CD4-positive, alpha-beta T cell treated with Interleukin-1 beta for 1 hour (primary cell): ENCODE data around the gene CAPN1.

Source experiments
- DNase-seq, 2 donors: peaks; one replicate each; pipeline ENCODE4 v3.0.0-alpha.2; 2020 to 2022

The CAPN1 gene

DNA sequence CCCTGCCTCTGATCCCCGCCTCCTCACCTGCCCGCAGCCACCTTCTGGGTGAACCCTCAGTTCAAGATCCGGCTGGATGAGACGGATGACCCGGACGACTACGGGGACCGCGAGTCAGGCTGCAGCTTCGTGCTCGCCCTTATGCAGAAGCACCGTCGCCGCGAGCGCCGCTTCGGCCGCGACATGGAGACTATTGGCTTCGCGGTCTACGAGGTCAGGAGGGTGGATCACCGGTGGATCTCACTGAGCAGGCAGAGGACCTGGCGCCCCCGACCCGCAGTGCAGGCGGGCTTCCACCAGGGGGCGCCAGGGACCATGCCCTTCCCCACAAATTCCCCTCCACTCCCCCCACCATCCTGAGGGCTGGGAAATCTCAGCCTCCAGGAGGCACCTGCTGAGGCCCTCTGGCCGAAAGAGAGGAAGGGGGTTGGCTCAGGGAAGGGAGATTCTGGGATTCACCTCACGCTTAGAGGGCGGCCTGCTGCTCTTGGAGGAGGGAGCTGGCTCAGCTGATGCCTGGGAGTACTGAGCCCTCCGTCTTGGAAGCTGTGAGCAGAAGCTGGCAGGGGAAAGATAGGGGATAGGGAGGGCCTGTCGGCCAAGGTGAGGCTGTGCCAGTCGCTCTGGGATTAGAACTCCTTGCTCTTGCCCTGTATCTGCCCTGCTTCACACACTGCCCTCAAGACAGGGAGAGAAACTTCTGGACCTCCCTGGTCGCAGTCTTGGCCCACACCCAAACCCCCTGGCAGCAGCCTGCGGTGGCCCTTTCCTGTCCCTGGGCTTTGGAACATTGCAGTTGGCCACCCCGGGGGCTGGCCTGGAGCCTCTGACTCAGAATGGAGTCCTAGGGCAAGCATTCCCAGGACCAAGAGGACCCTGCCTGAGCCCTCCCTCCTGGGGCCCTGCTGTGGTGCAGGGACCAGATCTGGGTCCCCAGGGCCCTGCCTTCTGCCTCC lies 23.2 kb downstream of the CAPN1 start:
- peak; percentile 29 to 41 for DNase-seq

DNA sequence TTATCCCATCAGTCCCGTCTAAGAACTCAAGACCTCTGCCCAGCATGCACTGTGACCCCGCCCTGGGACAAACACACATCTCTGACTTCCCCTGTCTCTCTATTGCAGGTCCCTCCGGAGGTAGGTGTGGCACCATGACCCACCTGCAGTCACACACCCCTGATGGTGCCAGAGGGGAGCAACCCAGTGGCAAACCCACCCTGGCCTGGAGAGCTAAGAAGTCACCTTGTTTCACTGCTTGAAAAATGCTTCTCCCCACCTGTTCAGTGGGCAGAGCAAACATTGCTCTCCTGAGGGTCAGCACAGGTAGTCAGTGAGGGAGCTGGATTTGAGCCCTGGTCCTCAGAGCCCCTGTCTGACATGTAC lies 23.9 kb downstream of the CAPN1 start:
- no peak for DNase-seq

DNA sequence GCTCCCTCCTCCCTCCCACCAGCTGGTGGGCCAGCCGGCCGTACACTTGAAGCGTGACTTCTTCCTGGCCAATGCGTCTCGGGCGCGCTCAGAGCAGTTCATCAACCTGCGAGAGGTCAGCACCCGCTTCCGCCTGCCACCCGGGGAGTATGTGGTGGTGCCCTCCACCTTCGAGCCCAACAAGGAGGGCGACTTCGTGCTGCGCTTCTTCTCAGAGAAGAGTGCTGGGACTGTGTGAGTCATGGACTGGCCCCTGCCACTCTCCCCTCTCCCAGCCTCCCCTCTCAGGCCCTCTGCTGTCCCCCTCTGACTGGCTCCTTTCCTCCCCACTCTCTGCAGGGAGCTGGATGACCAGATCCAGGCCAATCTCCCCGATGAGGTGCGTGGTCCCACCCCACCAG lies 24.7 kb downstream of the CAPN1 start:
- DNase-seq = no peak

DNA sequence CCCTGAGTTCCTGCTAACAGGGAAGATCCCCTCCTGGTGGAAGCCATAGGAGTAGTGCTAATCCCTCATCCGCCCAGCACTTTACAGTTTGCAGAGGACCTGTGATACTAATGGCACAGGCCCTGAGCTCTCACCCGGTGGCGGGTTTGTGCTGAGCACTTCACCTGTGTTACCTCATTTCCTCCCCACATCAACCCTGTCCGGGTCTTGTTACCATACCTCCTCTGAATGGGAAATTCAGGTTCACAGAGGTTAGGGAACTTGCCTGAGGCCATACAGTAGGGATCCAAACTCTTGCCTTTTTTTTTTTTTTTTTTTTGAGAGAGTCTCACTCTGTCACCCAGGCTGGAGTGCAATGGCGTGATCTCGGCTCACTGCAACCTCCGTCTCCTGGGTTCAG lies 25.2 kb downstream of the CAPN1 start:
- DNase-seq = no peak

DNA sequence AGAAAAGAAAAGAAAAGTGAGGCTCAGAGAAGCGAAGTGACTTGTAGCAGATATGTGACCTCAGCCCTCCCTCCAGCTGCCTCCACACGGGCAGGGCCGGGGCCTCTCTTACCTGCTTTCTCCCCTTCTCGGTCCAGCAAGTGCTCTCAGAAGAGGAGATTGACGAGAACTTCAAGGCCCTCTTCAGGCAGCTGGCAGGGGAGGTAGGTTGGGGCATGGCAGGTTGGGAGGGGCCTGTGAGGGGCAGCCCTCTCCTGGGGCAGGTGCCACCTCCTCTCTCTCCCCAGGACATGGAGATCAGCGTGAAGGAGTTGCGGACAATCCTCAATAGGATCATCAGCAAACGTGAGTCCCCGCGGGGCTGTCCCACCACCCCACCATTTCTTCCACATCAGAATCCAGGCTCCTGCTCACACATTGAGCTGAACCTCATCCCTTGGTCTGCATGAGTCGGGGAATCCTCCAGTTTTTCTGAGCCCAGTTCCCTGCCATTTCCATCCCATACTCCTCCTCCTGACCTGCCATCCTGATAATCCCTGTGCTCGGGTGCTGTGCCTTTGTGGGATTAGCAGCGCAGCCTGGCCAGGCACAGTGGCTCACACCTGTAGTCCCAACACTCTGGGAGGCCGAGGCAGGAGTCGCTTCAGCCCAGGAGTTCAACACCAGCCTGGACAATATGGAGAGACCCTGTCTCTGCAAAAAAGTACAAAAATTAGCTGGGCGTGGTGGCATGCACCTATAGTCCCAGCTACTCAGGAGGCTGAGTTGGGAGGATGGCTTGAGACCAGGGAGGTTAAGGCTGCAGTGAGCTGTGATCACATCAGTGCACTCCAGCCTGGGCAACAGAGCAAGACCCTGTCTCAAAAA lies 26.4 kb downstream of the CAPN1 start:
- no peak for DNase-seq

DNA sequence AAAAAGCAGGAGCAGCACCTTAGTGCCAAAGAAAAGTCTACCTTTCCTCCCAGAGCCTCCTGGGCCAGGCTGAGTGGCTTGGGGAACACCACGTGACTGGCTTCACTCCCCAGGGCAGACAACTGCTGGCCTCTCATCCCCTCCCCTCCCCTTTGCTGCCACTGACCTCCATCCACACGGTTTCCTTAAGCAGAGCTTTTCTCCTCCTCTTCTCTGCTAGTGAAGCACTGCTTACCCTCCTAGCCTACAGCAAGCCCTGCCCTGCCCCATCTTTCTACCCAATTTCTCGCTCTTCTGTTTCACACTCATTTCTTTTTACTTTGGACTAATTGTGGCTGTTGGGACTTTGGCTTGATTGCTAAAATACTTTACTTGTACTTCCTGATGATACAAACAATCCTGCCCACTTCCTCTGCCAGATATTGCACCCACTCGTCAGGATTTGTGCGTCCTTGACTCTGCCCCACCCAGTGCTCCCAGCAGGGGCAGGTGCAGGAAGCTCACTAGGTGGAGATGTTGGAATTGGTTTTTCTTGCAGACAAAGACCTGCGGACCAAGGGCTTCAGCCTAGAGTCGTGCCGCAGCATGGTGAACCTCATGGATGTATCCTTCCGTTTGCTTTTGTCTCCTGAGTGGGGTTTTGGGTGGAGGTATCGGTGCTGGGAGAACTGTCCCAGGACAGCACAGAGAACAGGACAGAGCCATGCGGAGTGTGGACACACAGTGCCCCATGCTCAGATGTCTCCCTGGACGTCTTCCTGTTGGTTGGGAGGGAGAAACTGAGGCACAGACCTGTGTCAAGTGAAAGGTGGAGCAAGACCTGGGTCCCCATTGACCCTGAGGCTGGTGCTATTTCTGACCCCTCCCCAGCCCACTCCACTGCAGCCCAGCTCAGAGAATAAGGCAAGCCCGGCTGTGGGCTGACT lies 27.3 kb downstream of the CAPN1 start:
- DNase-seq = no peak

DNA sequence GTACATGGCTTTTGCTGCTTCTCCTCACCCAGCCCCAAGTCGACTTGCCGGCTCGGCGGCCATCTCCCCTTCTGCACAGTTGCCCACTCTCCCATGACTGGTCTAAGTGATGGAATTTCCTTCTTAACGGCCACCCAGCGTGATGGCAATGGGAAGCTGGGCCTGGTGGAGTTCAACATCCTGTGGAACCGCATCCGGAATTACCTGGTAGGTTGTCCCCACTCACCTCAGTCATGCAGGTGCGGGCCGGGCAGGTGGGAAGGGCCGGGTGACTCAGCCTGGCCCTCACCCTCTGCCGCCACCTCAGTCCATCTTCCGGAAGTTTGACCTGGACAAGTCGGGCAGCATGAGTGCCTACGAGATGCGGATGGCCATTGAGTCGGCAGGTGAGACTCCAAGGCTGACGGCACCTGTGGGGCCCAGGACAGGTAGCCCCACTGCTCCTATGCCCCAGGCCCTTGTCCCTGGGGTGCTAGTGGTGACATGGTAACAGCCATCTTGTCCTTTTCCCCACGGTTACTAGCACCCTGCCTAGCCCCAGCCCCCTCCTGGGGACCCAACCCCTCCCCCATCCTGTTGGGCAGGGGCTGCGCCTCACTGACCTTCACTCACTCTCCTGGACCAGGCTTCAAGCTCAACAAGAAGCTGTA lies 28.1 kb downstream of the CAPN1 start:
- DNase-seq = no peak

DNA sequence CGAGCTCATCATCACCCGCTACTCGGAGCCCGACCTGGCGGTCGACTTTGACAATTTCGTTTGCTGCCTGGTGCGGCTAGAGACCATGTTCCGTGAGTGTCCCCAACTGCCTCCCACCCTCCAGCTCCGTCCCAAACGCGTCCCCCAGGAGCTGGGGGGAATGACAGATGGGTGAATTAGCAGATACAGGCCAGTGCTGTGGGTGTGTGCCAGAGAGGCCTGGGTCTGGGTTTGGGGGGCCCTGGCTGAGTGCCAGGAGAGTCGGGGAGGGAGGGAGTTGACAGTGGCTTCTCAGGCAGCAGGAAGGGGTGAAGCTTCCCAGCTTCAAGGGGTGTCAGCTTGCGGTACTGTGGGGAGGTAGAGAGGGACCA lies 28.6 kb downstream of the CAPN1 start:
- no peak for DNase-seq

DNA sequence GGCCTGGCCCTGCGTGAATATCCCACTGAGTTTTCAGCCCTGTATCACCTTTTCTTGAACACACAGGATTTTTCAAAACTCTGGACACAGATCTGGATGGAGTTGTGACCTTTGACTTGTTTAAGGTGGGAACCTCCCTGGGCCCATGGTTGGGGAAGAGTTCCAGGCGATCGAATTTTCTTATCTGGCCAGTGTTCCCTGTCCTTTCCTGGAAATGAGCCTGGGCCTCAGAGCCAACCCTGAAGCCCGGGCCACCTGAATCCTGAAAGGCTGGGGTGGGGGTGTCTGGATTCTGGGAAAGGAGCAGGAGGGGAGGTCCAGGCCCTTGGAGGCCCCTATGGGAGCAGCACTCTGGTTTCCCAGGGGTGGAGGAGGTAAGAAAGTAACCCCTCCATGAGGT lies 29.0 kb downstream of the CAPN1 start:
- DNase-seq = no peak

DNA sequence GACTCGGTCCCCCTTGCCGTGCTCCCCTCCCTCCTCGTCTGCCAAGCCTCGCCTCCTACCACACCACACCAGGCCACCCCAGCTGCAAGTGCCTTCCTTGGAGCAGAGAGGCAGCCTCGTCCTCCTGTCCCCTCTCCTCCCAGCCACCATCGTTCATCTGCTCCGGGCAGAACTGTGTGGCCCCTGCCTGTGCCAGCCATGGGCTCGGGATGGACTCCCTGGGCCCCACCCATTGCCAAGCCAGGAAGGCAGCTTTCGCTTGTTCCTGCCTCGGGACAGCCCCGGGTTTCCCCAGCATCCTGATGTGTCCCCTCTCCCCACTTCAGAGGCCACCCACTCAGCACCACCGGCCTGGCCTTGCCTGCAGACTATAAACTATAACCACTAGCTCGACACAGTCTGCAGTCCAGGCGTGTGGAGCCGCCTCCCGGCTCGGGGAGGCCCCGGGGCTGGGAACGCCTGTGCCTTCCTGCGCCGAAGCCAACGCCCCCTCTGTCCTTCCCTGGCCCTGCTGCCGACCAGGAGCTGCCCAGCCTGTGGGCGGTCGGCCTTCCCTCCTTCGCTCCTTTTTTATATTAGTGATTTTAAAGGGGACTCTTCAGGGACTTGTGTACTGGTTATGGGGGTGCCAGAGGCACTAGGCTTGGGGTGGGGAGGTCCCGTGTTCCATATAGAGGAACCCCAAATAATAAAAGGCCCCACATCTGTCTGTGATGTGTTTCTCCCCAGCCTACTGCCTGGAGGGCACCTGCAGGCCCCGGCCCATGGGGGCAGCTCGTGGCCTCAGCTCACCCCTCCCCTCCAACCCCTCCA lies 29.8 kb downstream of the CAPN1 start:
- no peak for DNase-seq

DNA sequence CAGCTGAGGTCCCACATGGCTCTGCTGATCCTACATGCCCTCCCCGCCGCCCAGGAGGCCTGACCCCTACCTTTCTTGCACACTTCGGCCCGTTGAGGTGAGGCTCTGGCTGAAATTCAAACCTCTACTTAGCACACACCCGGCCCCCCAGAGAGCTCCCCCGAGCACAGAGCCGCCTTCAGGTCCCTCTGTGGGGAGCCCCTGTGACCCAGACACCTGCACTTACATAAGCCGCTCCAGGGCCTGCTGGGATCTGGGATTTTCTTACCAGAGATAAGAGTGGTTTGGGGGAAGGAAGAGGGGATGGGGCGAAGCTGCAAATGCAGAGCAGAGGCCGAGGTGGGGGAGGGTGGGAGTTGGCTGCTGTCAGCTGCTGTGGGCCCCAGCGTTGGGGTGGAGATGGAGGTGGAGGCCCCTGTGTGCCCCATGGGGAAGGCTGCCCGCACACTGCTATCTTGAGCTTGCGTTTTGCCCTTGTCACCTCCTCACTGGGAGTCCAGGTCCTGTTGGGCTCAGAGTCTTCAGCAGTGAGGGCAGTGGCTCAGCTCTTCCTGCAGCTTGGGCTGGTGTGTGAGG lies 30.6 kb downstream of the CAPN1 start:
- DNase-seq = no peak

DNA sequence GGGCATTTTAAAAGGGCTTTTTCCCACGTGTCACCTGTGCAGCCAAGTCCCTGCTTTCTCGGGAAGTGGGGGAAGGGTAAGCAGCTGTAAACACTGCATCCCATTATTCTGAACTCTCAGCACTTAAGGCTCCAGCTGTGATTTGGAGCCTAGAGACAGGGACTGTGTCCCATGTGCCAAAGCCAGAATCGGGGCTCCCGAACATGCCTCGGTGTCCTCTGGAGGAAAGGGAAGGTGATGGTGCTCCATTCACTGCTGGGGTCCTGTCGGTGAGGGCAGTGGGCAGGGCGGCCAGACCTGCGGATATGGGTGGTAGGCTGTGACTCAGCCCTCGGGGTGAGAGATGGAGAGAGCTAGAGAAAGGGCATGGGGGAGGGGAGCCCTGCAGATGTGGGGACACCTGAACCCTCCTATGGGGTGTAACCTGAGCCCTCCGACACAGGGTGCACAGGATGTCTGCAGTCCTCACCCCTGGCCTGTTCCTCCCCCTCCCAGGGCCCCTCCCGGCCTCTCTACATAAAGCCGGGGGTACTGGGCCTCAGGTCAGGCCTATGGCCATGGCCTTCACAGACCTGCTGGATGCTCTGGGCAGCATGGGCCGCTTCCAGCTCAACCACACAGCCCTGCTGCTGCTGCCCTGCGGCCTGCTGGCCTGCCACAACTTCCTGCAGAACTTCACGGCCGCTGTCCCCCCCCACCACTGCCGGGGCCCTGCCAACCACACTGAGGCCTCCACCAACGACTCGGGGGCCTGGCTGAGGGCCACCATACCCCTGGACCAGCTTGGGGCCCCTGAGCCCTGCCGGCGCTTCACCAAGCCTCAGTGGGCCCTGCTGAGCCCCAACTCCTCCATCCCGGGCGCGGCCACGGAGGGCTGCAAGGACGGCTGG lies 31.8 kb downstream of the CAPN1 start:
- peak in 1 of 2 donors; percentile 14 for DNase-seq

DNA sequence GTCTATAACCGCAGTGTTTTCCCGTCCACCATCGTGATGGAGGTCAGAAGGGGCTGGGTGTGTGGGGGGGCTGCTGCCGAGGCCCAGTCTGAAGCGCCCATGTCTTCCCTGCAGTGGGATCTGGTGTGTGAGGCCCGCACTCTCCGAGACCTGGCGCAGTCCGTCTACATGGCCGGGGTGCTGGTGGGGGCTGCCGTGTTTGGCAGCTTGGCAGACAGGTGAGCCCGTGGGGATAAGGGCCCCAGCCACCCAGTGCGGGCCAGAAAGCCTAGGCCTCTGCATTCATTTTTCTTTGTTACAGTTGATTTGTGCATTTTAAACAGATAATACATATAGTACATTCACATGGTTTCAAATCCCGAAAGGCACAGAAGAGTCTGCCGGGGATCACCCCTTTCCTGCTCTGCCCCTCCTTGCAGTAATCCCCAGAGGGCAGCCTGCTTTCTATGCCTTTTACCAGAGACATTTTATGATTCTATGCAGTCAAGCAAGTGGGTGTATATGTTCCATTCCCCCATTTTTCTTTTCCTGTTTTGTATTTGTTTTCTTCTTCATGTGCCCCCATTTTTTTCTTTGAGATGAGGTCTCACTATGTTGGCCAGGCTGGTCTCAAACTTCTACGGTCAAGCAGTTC lies 32.6 kb downstream of the CAPN1 start:
- DNase-seq = no peak

DNA sequence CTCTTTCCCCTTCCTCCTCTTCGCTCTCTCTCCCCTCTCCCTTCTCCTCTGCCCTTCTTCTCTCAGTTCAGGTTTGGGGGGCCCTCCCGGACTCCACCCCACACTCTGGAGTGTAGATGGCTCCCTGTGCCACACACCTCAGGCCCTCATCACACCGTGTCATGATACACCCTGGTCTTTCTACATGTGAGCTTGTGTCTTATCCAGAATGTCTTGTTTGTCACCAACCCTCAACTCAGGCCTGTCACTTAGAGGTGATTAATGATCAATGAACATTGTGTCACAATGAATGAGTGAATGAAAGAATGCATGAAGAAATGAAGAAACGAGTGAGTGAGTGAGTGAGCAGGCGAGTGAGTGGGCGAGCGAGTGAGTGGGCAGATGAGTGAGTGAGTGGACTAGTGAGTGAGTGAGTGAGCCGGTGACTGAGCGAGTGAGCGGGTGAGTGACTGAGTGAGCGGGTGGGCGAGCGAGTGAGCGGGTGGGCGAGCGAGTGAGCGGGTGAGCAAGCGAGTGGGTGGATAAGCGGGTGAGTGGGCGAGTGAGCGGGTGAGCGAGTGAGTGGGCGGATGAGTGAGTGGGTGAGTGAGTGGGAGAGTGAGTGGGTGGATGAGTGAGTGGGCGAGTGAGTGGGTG lies 33.8 kb downstream of the CAPN1 start:
- DNase-seq = no peak

DNA sequence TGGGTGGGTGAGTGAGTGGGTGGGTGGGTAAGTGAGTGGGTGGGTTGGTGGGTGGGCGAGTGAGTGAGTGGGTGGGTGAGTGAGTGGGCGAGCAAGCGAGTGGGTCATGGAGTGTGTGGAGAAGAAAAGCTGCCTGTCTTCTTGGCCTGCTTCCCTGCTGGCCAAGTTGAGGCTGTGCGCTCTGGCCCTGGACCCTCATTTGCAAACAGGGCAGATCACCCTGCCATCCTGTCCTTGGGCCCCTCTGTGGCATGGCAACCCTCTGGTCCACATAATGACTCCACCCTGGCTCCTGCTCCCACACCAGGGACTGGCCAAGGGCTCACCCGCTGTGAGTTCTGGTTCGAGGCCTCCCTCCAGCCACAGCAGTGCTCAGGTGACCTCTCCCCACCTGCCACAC lies 35.1 kb downstream of the CAPN1 start:
- no peak for DNase-seq

DNA sequence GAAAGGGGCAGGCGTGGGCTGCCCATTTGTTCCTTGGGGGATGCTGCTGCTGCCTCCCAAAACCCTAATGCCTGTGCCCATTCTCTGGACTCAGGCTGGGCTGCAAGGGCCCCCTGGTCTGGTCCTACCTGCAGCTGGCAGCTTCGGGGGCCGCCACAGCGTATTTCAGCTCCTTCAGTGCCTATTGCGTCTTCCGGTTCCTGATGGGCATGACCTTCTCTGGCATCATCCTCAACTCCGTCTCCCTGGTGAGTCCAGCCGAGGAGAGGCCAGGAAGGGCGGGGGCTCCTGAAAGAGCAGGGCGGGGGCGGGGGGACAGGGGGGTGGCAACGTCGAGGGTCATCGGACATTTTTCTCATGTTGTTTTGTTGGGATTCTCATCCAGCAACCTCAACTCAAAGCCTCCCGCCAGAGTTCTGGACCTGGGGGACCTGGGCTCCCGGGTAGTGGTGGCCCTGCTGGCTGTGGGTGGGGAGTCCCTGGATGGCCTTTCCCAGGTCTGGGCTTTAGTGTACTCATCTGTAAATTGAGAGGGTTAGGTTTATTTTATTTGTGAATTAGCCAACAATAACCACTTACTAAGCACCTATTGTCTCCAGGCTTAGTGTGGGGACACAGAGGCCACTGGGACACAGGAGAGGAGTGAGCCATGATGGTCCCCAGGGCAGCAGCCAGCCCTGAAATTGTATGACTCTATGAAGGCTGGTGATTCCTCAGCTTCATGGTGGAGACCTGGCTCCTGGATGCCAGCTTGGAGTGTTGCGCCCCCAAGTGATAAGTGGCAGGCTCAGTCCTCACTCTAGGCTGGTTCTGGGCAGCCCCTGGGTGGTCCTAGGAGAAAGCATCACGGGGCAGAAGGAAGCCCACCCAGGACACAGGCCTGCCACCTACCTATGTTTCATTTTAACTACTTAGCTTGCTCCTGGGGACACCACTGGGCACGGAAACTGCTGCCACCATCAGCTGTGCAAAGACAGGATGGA lies 36.0 kb downstream of the CAPN1 start:
- DNase-seq = no peak

DNA sequence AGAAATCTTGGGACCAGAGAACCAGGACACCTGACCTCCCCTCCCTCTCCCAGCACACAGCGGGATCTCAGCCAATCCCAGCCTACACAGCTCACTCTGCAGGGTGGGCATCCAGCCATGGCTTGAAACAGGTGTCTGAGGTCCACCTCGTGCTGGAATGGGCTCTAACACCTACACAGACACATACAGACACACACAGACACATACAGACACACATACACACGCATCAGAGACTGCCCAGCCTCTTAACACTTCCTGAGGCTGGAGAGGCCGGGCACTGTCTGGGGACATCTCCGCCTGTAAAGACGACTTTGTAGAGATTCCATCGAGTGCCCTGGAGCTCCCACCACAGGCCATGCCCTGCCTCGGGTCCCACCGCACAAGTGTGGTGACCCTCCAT lies 36.7 kb downstream of the CAPN1 start:
- DNase-seq = no peak

DNA sequence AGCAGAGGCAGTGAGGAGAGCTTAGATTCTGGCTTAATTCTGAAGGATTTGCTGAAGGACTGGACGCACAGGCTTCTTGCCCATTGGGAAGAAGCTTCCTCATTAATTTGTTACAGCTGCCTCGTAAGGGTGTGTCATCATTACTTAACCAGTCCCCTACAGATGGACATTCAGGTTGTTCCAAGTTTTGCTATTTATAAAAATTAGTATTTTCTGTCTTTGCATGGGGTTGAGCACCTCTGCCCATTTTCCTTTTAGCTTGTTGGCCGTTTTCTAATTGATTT lies 38.1 kb downstream of the CAPN1 start:
- no peak for DNase-seq
